GM23248 (cell line): ENCODE data around the gene SESN1. TPM values are rescaled to one million over a fixed set of nuclear protein-coding genes. Genes with fewer than 3 reads are reported as not detected.

Source experiments
- DNase-seq: peaks from one replicate; pipeline ENCODE4 v3.0.0-alpha.2; 2015
- H2AFZ ChIP-seq: fragments of 200-600 bp; sonication (generic); 2 replicates; pipeline ENCODE4 v1.6.1; 2016; ENCODE audit warnings: antibody characterized with exemption
- H3F3A ChIP-seq: fragments of 200-600 bp; sonication (generic); 2 replicates; pipeline ENCODE4 v1.6.1; 2016; ENCODE audit warnings: mild to moderate bottlenecking, antibody characterized with exemption, mixed run types; ENCODE audit not compliant: insufficient read depth
- H3K27ac ChIP-seq: fragments of 200-600 bp; sonication (generic); 2 replicates; pipeline ENCODE4 v1.5.1; 2016; ENCODE audit warnings: mild to moderate bottlenecking
- H3K27me3 ChIP-seq: fragments of 200-600 bp; sonication (generic); replicated peaks from 2 replicates; pipeline ENCODE4 v1.6.1; 2016; ENCODE audit warnings: mild to moderate bottlenecking; ENCODE audit not compliant: insufficient read depth
- H3K36me3 ChIP-seq: fragments of 200-600 bp; sonication (generic); 2 replicates; pipeline ENCODE4 v1.6.1; 2016; ENCODE audit warnings: low read depth, mild to moderate bottlenecking
- H3K4me1 ChIP-seq: fragments of 200-600 bp; sonication (generic); 2 replicates; pipeline ENCODE4 v1.6.1; 2016; ENCODE audit warnings: mild to moderate bottlenecking; ENCODE audit not compliant: insufficient read depth
- H3K4me2 ChIP-seq: fragments of 200-600 bp; sonication (generic); one replicate; pipeline ENCODE4 v1.6.1; 2016; ENCODE audit warnings: mild to moderate bottlenecking; ENCODE audit not compliant: unreplicated experiment
- H3K4me3 ChIP-seq: fragments of 200-600 bp; sonication (generic); 2 replicates; pipeline ENCODE4 v1.5.1; 2016; ENCODE audit warnings: mild to moderate bottlenecking
- H3K79me2 ChIP-seq: fragments of 200-600 bp; sonication (generic); 2 replicates; pipeline ENCODE4 v1.6.1; 2016; ENCODE audit warnings: mild to moderate bottlenecking; ENCODE audit not compliant: insufficient read depth
- H3K9ac ChIP-seq: fragments of 200-600 bp; sonication (generic); 2 replicates; pipeline ENCODE4 v1.6.1; 2016; ENCODE audit warnings: mild to moderate bottlenecking
- H3K9me2 ChIP-seq: fragments of 200-600 bp; sonication (generic); 2 replicates; pipeline ENCODE4 v1.6.1; 2016; ENCODE audit warnings: mixed run types, mild to moderate bottlenecking, moderate library complexity; ENCODE audit not compliant: insufficient read depth
- H3K9me3 ChIP-seq: fragments of 200-600 bp; sonication (generic); one replicate; pipeline ENCODE4 v1.6.1; 2017; ENCODE audit warnings: low read depth
- H4K20me1 ChIP-seq: fragments of 200-600 bp; sonication (generic); 2 replicates; pipeline ENCODE4 v1.6.0; 2016; ENCODE audit not compliant: insufficient read depth
- EZH2 ChIP-seq: fragments of 200-600 bp; sonication (generic); IDR thresholded peaks from 2 replicates; pipeline ENCODE4 v1.6.1; 2018; ENCODE audit warnings: antibody characterized with exemption, mild to moderate bottlenecking; ENCODE audit not compliant: insufficient read depth, poor library complexity, severe bottlenecking
- EZH2phosphoT487 ChIP-seq: fragments of 200-600 bp; sonication (generic); IDR thresholded peaks from 2 replicates; pipeline ENCODE4 v1.6.1; 2018; ENCODE audit warnings: antibody characterized with exemption, moderate library complexity, mild to moderate bottlenecking, low read depth; ENCODE audit not compliant: insufficient read depth
- WGBS, 2 experiments: methylation state at CpG; one replicate each; pipeline ENCODE4 v1.1.6; 2015 to 2017; ENCODE audit warnings: low lambda C conversion rate in 2 of 2, low coverage in 1 of 2; ENCODE audit errors: missing lambda C conversion rate in 2 of 2; 5-methylcytosine and 5-hydroxymethylcytosine counted together
- in situ Hi-C: fragments of 300-500 bp; cut with MboI; formaldehyde crosslinking; loops from 2 replicates; pipeline ENCODE4 v1.15.0; 2020
- polyA plus RNA-seq: library from polyadenylated mRNA; unstranded; fragments of >200 nt; fragmentation: Nextera tagmentation; extraction: Ambion mirVana; gene quantifications from 2 replicates; pipeline ENCODE4 v1.2.1, GENCODE V29; 2016
- total RNA-seq: library from RNA; depleted of rRNA; stranded (reverse); fragments of >200 nt; shearing (Covaris generic); gene quantifications from 2 replicates; pipeline ENCODE4 v1.2.3, GENCODE V29; 2014

SESN1 gene
- total and polyA plus RNA-seq, 2 experiments from 2014 or later: 14.2 to 17.6 TPM

- Histone ChIP-seq H3F3A (no peaks in the 10 kb centered on the region), H3K79me2 (no peaks in the 10 kb centered on the region), H3K9me3 (no peaks in the 10 kb centered on the region), H3K36me3 (no peaks in the 10 kb centered on the region), H3K27me3 (no peaks in the 10 kb centered on the region), H3K4me3 (no peak overlapping the region), H3K4me1 (peaks cover 6% of the 10 kb centered on the region; the same call in 1 of the 2 replicates), H3K27ac (no peak overlapping the region), H4K20me1 (no peaks in the 10 kb centered on the region), H3K9ac (no peak overlapping the region), H3K9me2 (no peaks in the 10 kb centered on the region), H2AFZ (no peak overlapping the region), H3K4me2 (no peak overlapping the region)
- WGBS, 2 experiments: 94 to 97% methylated on average over 3 of the region's 3 CpGs
- DNase-seq: no peak
- in situ Hi-C loops: no loop called here
- TF ChIP-seq EZH2phosphoT487 (no peak), EZH2 (no peak)
Observed at GRCh38 chr6:109048670-109049415, 45.8 kb downstream of the SESN1 start.

- no peaks in the 10 kb centered on the region for H3K9me3 ChIP-seq
- no peak overlapping the region for H3K27ac ChIP-seq
- no peaks in the 10 kb centered on the region for H4K20me1 ChIP-seq
- H3K9ac ChIP-seq: no peak overlapping the region
- no peaks in the 10 kb centered on the region for H3K36me3 ChIP-seq
- H3F3A ChIP-seq: no peaks in the 10 kb centered on the region
- H3K79me2 ChIP-seq: no peaks in the 10 kb centered on the region
- no peak for DNase-seq
- no peaks in the 10 kb centered on the region for H3K9me2 ChIP-seq
- 42 to 45% methylated on average over 1 of the region's 1 CpG for WGBS, 2 experiments
- H3K4me2 ChIP-seq: no peak overlapping the region
- peaks cover 6% of the 10 kb centered on the region; the same call in 1 of the 2 replicates for H3K4me1 ChIP-seq
- in situ Hi-C loops: no loop called here
- H3K27me3 ChIP-seq: no peaks in the 10 kb centered on the region
- TF ChIP-seq EZH2: no peak
- no peak overlapping the region for H3K4me3 ChIP-seq
- H2AFZ ChIP-seq: no peak overlapping the region
Observed at GRCh38 chr6:109048176-109048575, 46.5 kb downstream of the SESN1 start.

GRCh38 chr6:109045493-109045892 lies 49.2 kb downstream of the SESN1 start:
- Histone ChIP-seq H3K4me3 (no peak overlapping the region), H3K27ac (no peak overlapping the region), H3K36me3 (no peaks in the 10 kb centered on the region), H3K9me2 (no peaks in the 10 kb centered on the region), H3K79me2 (no peaks in the 10 kb centered on the region), H3K4me2 (no peak overlapping the region), H2AFZ (no peak overlapping the region), H3K9me3 (no peaks in the 10 kb centered on the region), H3K27me3 (no peaks in the 10 kb centered on the region), H3K4me1 (no peaks in the 10 kb centered on the region), H3F3A (no peaks in the 10 kb centered on the region), H3K9ac (no peak overlapping the region), H4K20me1 (no peaks in the 10 kb centered on the region)
- in situ Hi-C loops: no loop called here
- WGBS, 2 experiments: 96 to 100% methylated on average over 1 of the region's 1 CpG
- DNase-seq: no peak
- TF ChIP-seq EZH2 (no peak), EZH2phosphoT487 (no peak)

GRCh38 chr6:109039795-109040194 lies 54.9 kb downstream of the SESN1 start:
- in situ Hi-C loops: no loop called here
- Histone ChIP-seq H3K9me2 (no peaks in the 10 kb centered on the region), H3K27ac (no peak overlapping the region), H4K20me1 (no peaks in the 10 kb centered on the region), H3K27me3 (no peaks in the 10 kb centered on the region), H3K36me3 (no peaks in the 10 kb centered on the region), H3F3A (no peaks in the 10 kb centered on the region), H3K4me3 (no peak overlapping the region), H3K79me2 (no peaks in the 10 kb centered on the region), H3K9me3 (no peaks in the 10 kb centered on the region), H3K4me2 (no peak overlapping the region), H3K4me1 (no peaks in the 10 kb centered on the region), H2AFZ (no peak overlapping the region), H3K9ac (no peak overlapping the region)
- no peak for DNase-seq
- WGBS, 2 experiments: 93 to 100% methylated on average over 2 of the region's 2 CpGs
- TF ChIP-seq EZH2: no peak
- no peak for TF ChIP-seq EZH2phosphoT487
